MM.1S (cell line): ENCODE data around the gene MAP7D1.

Experiments
- CTCF ChIP-seq: fragments of 300-600 bp; sonication (generic); IDR thresholded peaks from 2 replicates; pipeline ENCODE4 v1.5.1; 2016; ENCODE audit warnings: antibody characterized with exemption, low read length, mixed read lengths
- EZH2 ChIP-seq: fragments of 300-600 bp; sonication (generic); optimal IDR thresholded peaks from 2 replicates; pipeline ENCODE3; 2017; ENCODE audit warnings: low read depth, mild to moderate bottlenecking, antibody characterized with exemption, low read length, mixed read lengths

GRCh38 chr1:36136535-36136934 is 19.4 kb upstream of the MAP7D1 start:
- no peak for TF ChIP-seq CTCF
- no peak for TF ChIP-seq EZH2
